ENCODE results near the gene ARHGAP42.

ARHGAP42 gene

GRCh38 chr11:100776212-100776896, 89.3 kb downstream of the ARHGAP42 start:
- Histone ChIP-seq H3K27me3 (no peaks in the 10 kb centered on the region), H3K4me3 (ENCODE audit: low read depth in 1 of 2, low read length in 1 of 2) (no peak overlapping the region), H3K36me3 (no peaks in the 10 kb centered on the region), H3K27ac (no peak overlapping the region), H3K9me3 (no peaks in the 10 kb centered on the region), H3K4me1 (ENCODE audit: control insufficient read depth in 1 of 2, insufficient read depth in 1 of 2, low read depth in 1 of 2, low read length in 1 of 2) (no peaks in the 10 kb centered on the region)
- TF ChIP-seq CTCF (IDR thresholded peaks at IDR 0.05): no peak

GRCh38 chr11:100777103-100777502, 90.0 kb downstream of the ARHGAP42 start:
- no peaks in the 10 kb centered on the region for H3K27me3 ChIP-seq
- no peaks in the 10 kb centered on the region for H3K36me3 ChIP-seq
- no peak overlapping the region for H3K4me3 ChIP-seq (ENCODE audit: low read depth in 1 of 2, low read length in 1 of 2)
- no peak for TF ChIP-seq CTCF (IDR thresholded peaks at IDR 0.05)
- H3K9me3 ChIP-seq: no peaks in the 10 kb centered on the region
- no peak overlapping the region for H3K27ac ChIP-seq
- no peaks in the 10 kb centered on the region for H3K4me1 ChIP-seq (ENCODE audit: control insufficient read depth in 1 of 2, insufficient read depth in 1 of 2, low read depth in 1 of 2, low read length in 1 of 2)

GRCh38 chr11:100777736-100778135, 90.6 kb downstream of the ARHGAP42 start:
- Histone ChIP-seq H3K27ac (no peak overlapping the region), H3K4me3 (ENCODE audit: low read depth in 1 of 2, low read length in 1 of 2) (no peak overlapping the region), H3K4me1 (ENCODE audit: control insufficient read depth in 1 of 2, insufficient read depth in 1 of 2, low read depth in 1 of 2, low read length in 1 of 2) (no peaks in the 10 kb centered on the region), H3K36me3 (no peaks in the 10 kb centered on the region), H3K9me3 (no peaks in the 10 kb centered on the region), H3K27me3 (no peaks in the 10 kb centered on the region)
- TF ChIP-seq CTCF (IDR thresholded peaks at IDR 0.05): no peak

DNA sequence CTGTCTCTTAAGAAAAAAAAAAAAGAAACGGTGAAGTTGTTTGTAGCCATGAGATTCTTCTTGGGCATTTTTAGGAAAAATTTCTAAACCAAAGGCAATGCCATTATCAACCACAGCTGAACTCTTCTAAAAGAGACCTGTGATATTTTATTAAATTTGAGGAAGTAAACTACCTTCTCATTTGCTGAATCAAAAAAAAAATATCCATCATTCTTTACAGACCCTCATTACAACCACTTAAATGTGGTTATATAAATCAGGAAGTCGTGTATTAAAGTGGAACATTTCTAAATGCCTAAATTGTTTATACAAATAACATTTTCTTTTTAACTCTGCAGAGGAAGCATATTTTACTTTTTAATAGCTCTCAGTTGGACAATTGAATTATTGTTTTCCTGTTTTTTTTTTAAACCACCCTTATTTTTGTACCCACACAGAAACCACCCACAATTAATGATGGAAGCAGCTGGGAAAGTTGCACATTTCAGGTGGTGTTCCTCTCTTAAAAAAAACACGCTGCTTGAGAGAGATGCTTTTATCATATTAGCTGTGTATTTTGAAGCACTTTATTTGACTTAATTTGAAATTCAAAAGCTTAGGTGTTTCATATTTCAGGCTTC, 91.2 kb downstream of the ARHGAP42 start:
- Histone ChIP-seq H3K4me3 (ENCODE audit: low read depth in 1 of 2, low read length in 1 of 2) (no peak overlapping the region), H3K36me3 (no peaks in the 10 kb centered on the region), H3K4me1 (ENCODE audit: control insufficient read depth in 1 of 2, insufficient read depth in 1 of 2, low read depth in 1 of 2, low read length in 1 of 2) (no peaks in the 10 kb centered on the region), H3K27me3 (no peaks in the 10 kb centered on the region), H3K9me3 (no peaks in the 10 kb centered on the region), H3K27ac (no peak overlapping the region)
- TF ChIP-seq CTCF (IDR thresholded peaks at IDR 0.05): no peak

DNA sequence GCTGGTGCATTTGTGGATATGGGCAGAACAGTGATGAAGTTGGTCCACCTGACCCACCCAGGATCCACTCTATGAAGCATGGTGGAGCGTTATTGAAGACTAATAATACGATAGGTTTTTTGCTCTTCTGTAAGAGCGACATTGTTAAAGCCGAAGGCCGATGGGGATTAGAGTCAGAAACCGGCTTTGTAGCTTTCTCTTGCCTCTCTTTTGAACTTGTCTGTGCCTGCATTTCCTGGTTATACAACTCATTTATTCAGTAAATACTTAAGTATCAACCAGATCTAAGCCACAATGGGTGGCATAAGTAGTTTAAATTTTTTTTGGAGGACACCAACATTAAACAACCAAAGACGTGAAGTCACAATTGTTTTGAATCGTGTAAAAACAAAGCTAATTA, 93.4 kb downstream of the ARHGAP42 start:
- no peaks in the 10 kb centered on the region for H3K27me3 ChIP-seq
- H3K4me3 ChIP-seq (ENCODE audit: low read depth in 1 of 2, low read length in 1 of 2): no peak overlapping the region
- H3K36me3 ChIP-seq: no peaks in the 10 kb centered on the region
- no peaks in the 10 kb centered on the region for H3K9me3 ChIP-seq
- no peak overlapping the region for H3K27ac ChIP-seq
- no peak for TF ChIP-seq CTCF (IDR thresholded peaks at IDR 0.05)
- no peaks in the 10 kb centered on the region for H3K4me1 ChIP-seq (ENCODE audit: control insufficient read depth in 1 of 2, insufficient read depth in 1 of 2, low read depth in 1 of 2, low read length in 1 of 2)

All from neutrophil (primary cell).